SK-N-MC (cell line): ENCODE data around the gene RBBP8NL.

ENCODE experiments used
- EZH2 ChIP-seq: fragments of 200-600 bp; sonication (generic); IDR thresholded peaks from one replicate; pipeline ENCODE4 v1.6.1; 2017; ENCODE audit warnings: antibody characterized with exemption
- FOXP2 ChIP-seq: optimal IDR thresholded peaks from 2 replicates; pipeline ENCODE3; 2011; ENCODE audit warnings: mild to moderate bottlenecking, moderate library complexity; ENCODE audit not compliant: insufficient read depth; ENCODE audit errors: extremely low read length, control extremely low read depth
- POLR2AphosphoS5 ChIP-seq: IDR thresholded peaks from 2 replicates; pipeline ENCODE4 v1.6.1; 2012; ENCODE audit warnings: mild to moderate bottlenecking, low read depth, low read length, borderline replicate concordance

GRCh38 chr20:62428002-62428372, 648 bp upstream of the RBBP8NL start:
- TF ChIP-seq EZH2, result no peak
- TF ChIP-seq POLR2AphosphoS5, result no peak
- TF ChIP-seq FOXP2, result no peak
